Ishikawa (cell line): Measurements from ENCODE around the gene VCY1B.
"Not testable (repeated sequence)": the region's sequence is repeated elsewhere in the genome, so short reads cannot be mapped to it uniquely, and the experiment has no call there.

ENCODE experiments used
- CEBPB ChIP-seq: IDR thresholded peaks from 2 replicates; pipeline ENCODE4 v1.6.1; 2012
- CREB1 ChIP-seq: IDR thresholded peaks from 2 replicates; pipeline ENCODE4 v1.6.1; 2012; ENCODE audit warnings: low read depth
- FOXM1 ChIP-seq: IDR thresholded peaks from 2 replicates; pipeline ENCODE4 v1.6.1; 2012; ENCODE audit warnings: low read depth, borderline replicate concordance
- NFIC ChIP-seq: IDR thresholded peaks from 2 replicates; pipeline ENCODE4 v1.6.1; 2012
- TAF1 ChIP-seq: IDR thresholded peaks from 2 replicates; pipeline ENCODE4 v1.6.1; 2012; ENCODE audit warnings: low read depth, mild to moderate bottlenecking
- TEAD4 ChIP-seq: IDR thresholded peaks from 2 replicates; pipeline ENCODE4 v1.6.1; 2012

Gene VCY1B

GRCh38 chrY:14055927-14056326, at the start of gene VCY1B:
VCY1B (plus strand) TSS chrY:14056227; CDS start chrY:14056290, 63 bp downstream.
- TF ChIP-seq FOXM1, TEAD4, CREB1: not testable (repeated sequence)

- no peak for TF ChIP-seq CEBPB
- TF ChIP-seq TAF1: no peak
- TF ChIP-seq FOXM1: no peak
- no peak for TF ChIP-seq NFIC
Measured at GRCh38 chrY:14085877-14086276, 29.9 kb downstream of the VCY1B start.
